GM21619 (cell line): Measurements from ENCODE around the gene RNASEH2C.
A peak's percentile ranks its signal among the peaks of the same experiment; 100 is the strongest.
"Not testable (repeated sequence)": the region's sequence is repeated elsewhere in the genome, so short reads cannot be mapped to it uniquely, and the experiment has no call there.

Source experiments
- ATAC-seq: cut with Tn5 transposase; IDR thresholded peaks from one replicate; pipeline ENCODE4 v1.9.1; 2021; ENCODE audit not compliant: unreplicated experiment

The RNASEH2C gene

DNA sequence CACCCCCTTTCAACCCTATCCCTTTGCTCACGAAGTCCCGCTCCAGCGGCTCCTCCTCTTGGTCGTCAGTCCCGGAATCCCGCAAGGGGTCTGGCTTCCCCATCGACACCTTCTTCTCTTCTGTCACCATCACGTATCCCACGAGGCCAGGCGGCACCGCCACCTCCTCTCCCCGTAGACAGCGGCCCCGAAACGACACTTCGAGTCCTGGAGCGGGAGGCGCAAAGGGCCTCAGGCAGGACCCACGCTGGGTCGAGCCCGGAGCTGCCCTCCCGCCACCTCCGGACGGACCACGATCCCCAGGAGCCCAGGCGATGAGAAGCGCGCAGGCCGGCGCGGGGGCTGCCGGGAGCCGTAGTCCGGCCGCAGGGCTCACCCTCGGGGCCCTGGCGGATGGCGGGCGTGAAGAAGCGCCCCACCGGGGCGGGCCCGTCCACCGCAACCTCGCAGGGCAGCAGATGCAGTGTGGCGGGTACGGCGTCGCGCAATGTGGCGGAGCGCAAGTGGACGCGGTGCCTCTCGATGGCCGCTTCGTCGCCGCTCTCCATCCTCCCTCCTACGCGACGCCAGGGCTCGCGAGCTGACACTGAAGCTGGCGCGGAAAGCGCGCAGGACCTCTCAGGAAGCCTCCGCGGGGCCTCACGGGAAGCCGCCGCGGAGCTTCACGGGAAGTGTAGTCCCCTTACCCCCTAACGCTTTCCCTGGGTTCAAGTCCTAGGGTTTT lies at the start of gene RNASEH2C:
TSS of gene RNASEH2C (minus strand) at position 588 of the 724 bp plus-strand sequence. CDS start at position 548, 40 bp downstream.
- peak; percentile 69 for ATAC-seq

DNA sequence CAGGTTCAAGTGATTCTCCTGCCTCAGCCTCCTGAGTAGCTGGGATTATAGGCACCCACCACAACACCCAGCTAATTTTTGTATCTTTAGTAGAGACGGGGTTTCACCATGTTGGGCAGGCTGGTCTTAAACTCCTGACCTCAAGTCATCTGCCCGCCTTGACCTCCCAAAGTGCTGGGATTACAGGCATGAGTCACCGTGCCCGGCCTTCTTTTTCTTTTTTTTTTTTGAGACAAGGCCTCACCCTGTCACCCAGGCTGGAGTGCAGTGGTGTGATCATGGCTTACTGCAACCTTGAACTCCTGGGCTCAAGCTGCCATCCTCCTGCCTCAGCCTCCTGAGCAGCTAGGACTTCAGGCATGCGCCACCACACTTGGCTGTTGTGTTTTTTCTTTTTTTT lies 47.2 kb upstream of the RNASEH2C start:
- not testable (repeated sequence) for ATAC-seq

GRCh38 chr11:65767406-65767805 lies 46.8 kb upstream of the RNASEH2C start:
- ATAC-seq = no peak

GRCh38 chr11:65766535-65766934 lies 45.9 kb upstream of the RNASEH2C start:
- ATAC-seq = no peak

GRCh38 chr11:65764434-65764833 lies 43.8 kb upstream of the RNASEH2C start:
- no peak for ATAC-seq

- not testable (repeated sequence) for ATAC-seq
These were observed 42.2 kb upstream of the RNASEH2C start for GRCh38 chr11:65762816-65763215.

- ATAC-seq = not testable (repeated sequence)
These were observed 41.6 kb upstream of the RNASEH2C start for GRCh38 chr11:65762169-65762568.

GRCh38 chr11:65745049-65745448 lies 24.5 kb upstream of the RNASEH2C start:
- ATAC-seq = no peak

GRCh38 chr11:65744699-65745042 lies 24.1 kb upstream of the RNASEH2C start:
- ATAC-seq = no peak

DNA sequence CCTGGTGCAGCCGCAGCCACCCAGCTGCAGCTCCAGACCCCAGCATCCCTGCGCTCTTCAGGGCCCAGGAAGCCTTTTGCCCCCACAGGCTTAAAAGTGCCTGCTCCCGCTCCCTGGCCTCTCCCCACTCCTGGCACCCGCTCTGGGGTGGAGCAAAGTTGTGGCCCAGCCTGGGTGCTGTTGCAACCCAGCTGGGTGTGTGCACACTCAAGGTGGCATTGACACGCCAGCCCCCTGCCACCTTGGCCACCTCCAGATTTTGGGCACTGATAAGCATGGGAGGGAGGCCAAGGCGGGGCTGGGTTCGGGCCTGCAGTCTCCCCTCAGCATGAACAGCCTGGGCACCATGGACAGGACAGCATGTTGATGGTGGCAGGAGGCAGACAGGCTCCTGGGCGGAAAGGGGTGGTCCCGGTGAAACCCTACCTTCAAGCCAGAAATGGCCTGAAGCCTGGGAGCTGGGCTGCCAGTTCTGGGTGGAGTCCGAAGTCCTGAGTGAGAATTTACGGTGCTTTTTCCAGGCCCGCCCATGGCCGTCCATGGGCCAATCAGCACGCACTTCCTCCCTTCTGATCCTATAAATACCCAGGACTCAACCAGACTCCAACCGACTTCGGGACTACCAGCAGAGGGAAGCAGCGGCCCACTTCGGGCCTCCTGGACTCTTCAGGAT lies 23.6 kb upstream of the RNASEH2C start:
- no peak for ATAC-seq

GRCh38 chr11:65743681-65744025 lies 23.1 kb upstream of the RNASEH2C start:
- ATAC-seq = no peak

DNA sequence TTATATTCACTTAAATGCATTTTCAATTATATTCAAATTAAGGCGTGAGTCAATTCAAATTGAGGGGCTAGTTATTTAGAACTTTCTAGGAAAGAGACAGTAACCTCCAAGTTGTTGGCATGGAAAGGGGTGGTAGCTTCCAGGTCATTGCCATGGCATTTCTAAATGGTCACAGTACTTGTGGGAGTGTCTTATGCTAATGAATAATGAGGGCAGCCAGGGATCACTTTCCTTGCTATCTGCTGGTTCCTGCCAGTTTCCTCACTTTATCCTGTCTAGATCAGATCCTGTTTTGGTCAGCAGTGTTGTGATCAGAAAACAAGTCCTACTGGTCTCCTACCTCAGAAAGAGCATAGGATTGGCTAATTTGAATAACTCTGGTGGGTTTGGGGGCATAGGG lies 21.8 kb upstream of the RNASEH2C start:
- ATAC-seq = no peak

GRCh38 chr11:65741185-65741584 lies 20.6 kb upstream of the RNASEH2C start:
- no peak for ATAC-seq

DNA sequence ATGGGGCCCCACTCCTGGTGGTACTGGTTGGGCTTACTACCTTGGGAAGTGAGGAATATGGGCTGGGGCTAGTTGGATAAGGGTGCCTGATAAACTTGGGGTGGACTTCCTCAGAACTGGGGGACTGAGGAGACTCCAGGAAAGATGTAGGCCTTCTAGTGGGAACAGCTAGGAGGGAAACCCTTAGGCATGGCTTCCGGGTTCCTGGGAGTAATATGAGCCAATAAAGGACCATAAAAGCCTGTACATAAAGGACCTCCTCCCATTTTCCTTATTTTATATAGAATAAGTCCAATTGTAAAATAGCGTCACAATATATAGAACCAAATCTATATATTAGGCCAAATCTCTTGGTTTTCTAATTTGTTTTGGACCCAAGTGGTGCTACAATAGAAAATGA lies 18.4 kb upstream of the RNASEH2C start:
- ATAC-seq = no peak

DNA sequence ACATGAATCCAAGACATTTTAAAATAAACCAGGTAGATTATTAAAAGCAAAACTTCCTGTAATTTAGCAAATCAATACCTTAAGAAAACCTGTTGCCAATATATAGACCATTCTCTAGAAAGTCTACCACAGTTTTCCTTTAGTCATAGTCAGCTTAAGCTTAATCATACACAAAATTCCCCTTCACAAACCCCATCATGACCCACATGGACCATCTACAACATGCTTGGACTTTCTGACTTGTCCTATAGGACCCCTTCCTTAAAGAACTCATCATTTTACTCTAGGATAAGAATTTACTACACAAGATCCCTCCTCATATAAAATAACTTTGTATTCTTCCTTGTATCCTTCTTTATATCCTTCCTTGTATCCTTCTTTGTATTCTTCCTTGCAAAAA lies 16.2 kb upstream of the RNASEH2C start:
- ATAC-seq = no peak

GRCh38 chr11:65735111-65735510 lies 14.5 kb upstream of the RNASEH2C start:
- ATAC-seq = not testable (repeated sequence)

GRCh38 chr11:65730461-65730860 lies 9.9 kb upstream of the RNASEH2C start:
- no peak for ATAC-seq

- ATAC-seq = no peak
These were observed 7.3 kb upstream of the RNASEH2C start for GRCh38 chr11:65727865-65728264.

DNA sequence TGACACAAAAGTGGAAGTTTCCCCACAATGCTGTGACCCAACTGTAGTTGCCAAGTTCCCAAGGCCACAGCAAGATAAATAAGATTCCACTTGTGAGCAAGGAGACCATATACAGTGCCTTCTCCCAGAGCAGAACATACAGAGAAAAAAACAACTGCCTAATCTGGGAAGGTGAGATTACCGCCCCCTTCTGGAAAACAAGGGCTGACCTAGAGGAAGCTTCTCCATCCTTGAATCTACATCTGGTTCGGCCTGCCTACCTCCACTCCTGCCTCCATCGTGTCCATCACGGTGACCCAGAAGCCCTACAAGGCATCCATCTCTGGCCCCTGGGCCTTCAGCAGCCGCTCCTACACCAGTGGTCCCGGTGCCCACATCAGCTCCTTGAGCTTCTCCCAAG lies 6.1 kb upstream of the RNASEH2C start:
- ATAC-seq = no peak

GRCh38 chr11:65722261-65722660 lies 1.7 kb upstream of the RNASEH2C start:
- ATAC-seq = no peak

- ATAC-seq = peak; percentile 15
These were observed 757 bp downstream of the RNASEH2C start for GRCh38 chr11:65719871-65720210.

- no peak for ATAC-seq
These were observed 1.6 kb downstream of the RNASEH2C start for GRCh38 chr11:65718964-65719492.

DNA sequence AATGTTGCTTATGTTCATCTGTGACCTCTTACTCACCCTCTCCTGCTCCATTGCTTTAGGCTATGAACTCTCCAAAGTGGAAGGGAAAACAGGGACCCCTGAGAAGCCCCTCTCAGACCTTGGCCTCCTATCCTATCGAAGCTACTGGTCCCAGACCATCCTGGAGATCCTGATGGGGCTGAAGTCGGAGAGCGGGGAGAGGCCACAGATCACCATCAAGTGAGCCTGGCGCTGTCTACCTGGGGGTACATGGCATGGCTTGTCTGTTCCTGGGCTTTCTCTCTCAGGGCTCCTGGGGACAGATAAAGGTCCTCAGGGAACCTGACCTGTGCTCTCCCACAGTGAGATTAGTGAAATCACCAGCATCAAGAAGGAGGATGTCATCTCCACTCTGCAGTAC lies 2.1 kb downstream of the RNASEH2C start:
- ATAC-seq = no peak
